NCI-H748 treated with DMSO at 0.1 percent for 48 hours (cell line): ENCODE measurements around the gene NLRP10.

Source experiments
- DNase-seq: peaks from one replicate; lab custom pipeline; 2025; lab: John Stamatoyannopoulos, UW

NLRP10 gene

GRCh38 chr11:7973011-7973410 lies 7.8 kb upstream of the NLRP10 start:
- no peak for DNase-seq

GRCh38 chr11:7971846-7972245 lies 6.6 kb upstream of the NLRP10 start:
- no peak for DNase-seq

- DNase-seq: no peak
Measured at GRCh38 chr11:7969756-7970646, 4.8 kb upstream of the NLRP10 start.

- DNase-seq: no peak
Measured at GRCh38 chr11:7968686-7969085, 3.4 kb upstream of the NLRP10 start.

GRCh38 chr11:7967826-7968225 lies 2.6 kb upstream of the NLRP10 start:
- DNase-seq: no peak

- DNase-seq: no peak
Measured at GRCh38 chr11:7967097-7967496, 1.9 kb upstream of the NLRP10 start.

GRCh38 chr11:7964873-7965272 lies 374 bp downstream of the NLRP10 start:
- no peak for DNase-seq

GRCh38 chr11:7964261-7964660 lies 986 bp downstream of the NLRP10 start:
- no peak for DNase-seq

- no peak for DNase-seq
Measured at GRCh38 chr11:7955191-7955590, 10.1 kb downstream of the NLRP10 start.

- DNase-seq: no peak
Measured at GRCh38 chr11:7949934-7950333, 15.3 kb downstream of the NLRP10 start.

- no peak for DNase-seq
Measured at GRCh38 chr11:7944123-7944522, 21.1 kb downstream of the NLRP10 start.

GRCh38 chr11:7941608-7942007 lies 23.6 kb downstream of the NLRP10 start, which contains the start of gene OR10A3:
Gene OR10A3, minus strand, starts transcription at chr11:7941708. Its CDS starts 2,188 bp downstream, at chr11:7939520.
- DNase-seq: no peak

GRCh38 chr11:7941146-7941545 lies 24.1 kb downstream of the NLRP10 start:
- no peak for DNase-seq

GRCh38 chr11:7936615-7937014 lies 28.6 kb downstream of the NLRP10 start:
- no peak for DNase-seq

- DNase-seq: no peak
Measured at GRCh38 chr11:7931168-7931567, 34.1 kb downstream of the NLRP10 start, which contains the start of gene OR10A6. Gene OR10A6, minus strand, starts transcription at chr11:7931268. Its CDS starts 2,606 bp downstream, at chr11:7928662.

GRCh38 chr11:7927635-7928034 lies 37.6 kb downstream of the NLRP10 start:
- DNase-seq: no peak

GRCh38 chr11:7924536-7924935 lies 40.7 kb downstream of the NLRP10 start:
- no peak for DNase-seq

- no peak for DNase-seq
Measured at GRCh38 chr11:7918141-7918540, 47.1 kb downstream of the NLRP10 start.
